ENCODE measurements around the gene AMOTL1.

DNA sequence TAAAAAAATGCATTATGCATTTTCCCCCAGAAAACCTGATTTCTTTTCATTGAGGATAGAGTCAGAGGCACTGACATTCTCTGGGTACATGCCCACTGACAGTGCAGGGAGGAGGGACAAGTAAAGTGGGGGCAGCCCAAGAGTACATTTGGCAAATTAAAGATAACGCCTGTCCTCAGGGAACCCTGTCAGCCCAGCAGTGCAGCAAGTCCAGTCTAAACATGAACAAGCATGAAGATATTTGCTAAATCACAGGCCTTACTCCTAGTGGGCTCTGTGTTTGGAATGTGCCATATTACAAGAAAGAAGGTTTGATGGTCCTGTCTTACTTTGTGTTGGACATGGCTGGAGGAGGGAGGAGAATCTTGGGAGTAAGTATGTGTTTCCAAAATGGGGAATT lies 37.9 kb downstream of the AMOTL1 start:
- TF ChIP-seq, protein P1, sequence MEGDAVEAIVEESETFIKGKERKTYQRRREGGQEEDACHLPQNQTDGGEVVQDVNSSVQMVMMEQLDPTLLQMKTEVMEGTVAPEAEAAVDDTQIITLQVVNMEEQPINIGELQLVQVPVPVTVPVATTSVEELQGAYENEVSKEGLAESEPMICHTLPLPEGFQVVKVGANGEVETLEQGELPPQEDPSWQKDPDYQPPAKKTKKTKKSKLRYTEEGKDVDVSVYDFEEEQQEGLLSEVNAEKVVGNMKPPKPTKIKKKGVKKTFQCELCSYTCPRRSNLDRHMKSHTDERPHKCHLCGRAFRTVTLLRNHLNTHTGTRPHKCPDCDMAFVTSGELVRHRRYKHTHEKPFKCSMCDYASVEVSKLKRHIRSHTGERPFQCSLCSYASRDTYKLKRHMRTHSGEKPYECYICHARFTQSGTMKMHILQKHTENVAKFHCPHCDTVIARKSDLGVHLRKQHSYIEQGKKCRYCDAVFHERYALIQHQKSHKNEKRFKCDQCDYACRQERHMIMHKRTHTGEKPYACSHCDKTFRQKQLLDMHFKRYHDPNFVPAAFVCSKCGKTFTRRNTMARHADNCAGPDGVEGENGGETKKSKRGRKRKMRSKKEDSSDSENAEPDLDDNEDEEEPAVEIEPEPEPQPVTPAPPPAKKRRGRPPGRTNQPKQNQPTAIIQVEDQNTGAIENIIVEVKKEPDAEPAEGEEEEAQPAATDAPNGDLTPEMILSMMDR (IDR thresholded peaks at IDR 0.05; ENCODE audit: control extremely low read depth in 1 of 3, insufficient read depth in 1 of 3, low read depth in 1 of 3, low read length in 3 of 3), result no peak
- TF ChIP-seq, protein P2, sequence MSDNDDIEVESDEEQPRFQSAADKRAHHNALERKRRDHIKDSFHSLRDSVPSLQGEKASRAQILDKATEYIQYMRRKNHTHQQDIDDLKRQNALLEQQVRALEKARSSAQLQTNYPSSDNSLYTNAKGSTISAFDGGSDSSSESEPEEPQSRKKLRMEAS (IDR thresholded peaks at IDR 0.05), result no peak
- TF ChIP-seq, protein P3, sequence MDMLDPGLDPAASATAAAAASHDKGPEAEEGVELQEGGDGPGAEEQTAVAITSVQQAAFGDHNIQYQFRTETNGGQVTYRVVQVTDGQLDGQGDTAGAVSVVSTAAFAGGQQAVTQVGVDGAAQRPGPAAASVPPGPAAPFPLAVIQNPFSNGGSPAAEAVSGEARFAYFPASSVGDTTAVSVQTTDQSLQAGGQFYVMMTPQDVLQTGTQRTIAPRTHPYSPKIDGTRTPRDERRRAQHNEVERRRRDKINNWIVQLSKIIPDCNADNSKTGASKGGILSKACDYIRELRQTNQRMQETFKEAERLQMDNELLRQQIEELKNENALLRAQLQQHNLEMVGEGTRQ (IDR thresholded peaks at IDR 0.05; ENCODE audit: low read length), result no peak
- TF ChIP-seq CHD2 (IDR thresholded peaks at IDR 0.05; ENCODE audit: low read length) (no peak), HDAC6 (IDR thresholded peaks at IDR 0.05; ENCODE audit: low read depth, low read length) (no peak), BRCA1 (IDR thresholded peaks at IDR 0.05; ENCODE audit: low read depth, low read length) (no peak), ZNF274 (IDR thresholded peaks at IDR 0.05; ENCODE audit: borderline replicate concordance, extremely low read depth, low read length) (no peak), SRF (IDR thresholded peaks at IDR 0.05; ENCODE audit: low read depth, low read length) (no peak), TAF1 (IDR thresholded peaks at IDR 0.05; ENCODE audit: low read depth, low read length) (no peak), JUN (IDR thresholded peaks at IDR 0.05; ENCODE audit: low read depth, low read length) (no peak)
